ENCODE measurements around the gene PRSS3. TPM values are rescaled to one million over a fixed set of nuclear protein-coding genes. Genes with fewer than 3 reads are reported as not detected.

The PRSS3 gene
- total RNA-seq, 1 experiment from 2014 or later: 33.8 TPM

Other genes with a start within 250 kb of the PRSS3 start
- 48.1 and 52.3 TPM in 2 replicates for gene UBE2R2, start 21.6 kb downstream of the PRSS3 start, total RNA-seq (2022)

Measured in Caco-2 (cell line).